SK-N-SH (cell line): ENCODE results near the gene SCO2. TPM values are rescaled to one million over a fixed set of nuclear protein-coding genes. Genes with fewer than 3 reads are reported as not detected.

Experiments used
- CTCF ChIA-PET: fragments of 300-600, 350-600 bp; formaldehyde crosslinking; extraction: SDS; loops from one replicate; lab custom pipeline; 2021; lab: Yijun Ruan, JAX
- POLR2A ChIA-PET: fragments of 350-600 bp; sonication (Branson Sonifier 250); formaldehyde crosslinking; extraction: SDS; loops from one replicate; lab custom pipeline; 2020; ENCODE audit warnings: antibody characterized with exemption, inconsistent platforms; lab: Yijun Ruan, JAX
- DNase-seq: peaks from one replicate; pipeline ENCODE4 v3.0.0; 2012
- H2AFZ ChIP-seq: fragments of 200-600 bp; sonication (generic); 2 replicates; pipeline ENCODE4 v1.8.1; 2016; ENCODE audit warnings: antibody characterized with exemption, mild to moderate bottlenecking, low read depth
- H3F3A ChIP-seq: fragments of 200-600 bp; sonication (generic); replicated peaks from 2 replicates; pipeline ENCODE3; 2016; ENCODE audit warnings: antibody characterized with exemption, mild to moderate bottlenecking; ENCODE audit not compliant: insufficient read depth
- H3K27ac ChIP-seq, 2 experiments: fragments of 200-500 bp in 1 of 2; fragments of 200-600 bp in 1 of 2; sonication (Bioruptor generic) in 1 of 2; sonication (generic), shearing (Covaris generic) in 1 of 2; 2 replicates each; pipeline versions ENCODE4 v1.5.1 to v1.6.1; 2014 to 2016; ENCODE audit warnings: low read depth in 2 of 2, inconsistent platforms in 1 of 2, low read length in 1 of 2, mild to moderate bottlenecking in 1 of 2, mixed read lengths in 1 of 2
- H3K27me3 ChIP-seq: fragments of 200-600 bp; sonication (generic), shearing (Covaris generic); 2 replicates; pipeline ENCODE4 v1.6.1; 2016; ENCODE audit warnings: mixed run types; ENCODE audit not compliant: insufficient read depth
- H3K36me3 ChIP-seq, 2 experiments: fragments of 200-500 bp in 1 of 2; fragments of 200-600 bp in 1 of 2; sonication (Bioruptor generic) in 1 of 2; sonication (generic) in 1 of 2; replicated peaks in 1 of 2; 2 replicates each; pipeline versions ENCODE3 to v1.5.1; 2014 to 2016; ENCODE audit warnings: low read length in 1 of 2, mild to moderate bottlenecking in 1 of 2; ENCODE audit not compliant: insufficient read depth in 2 of 2, control insufficient read depth in 1 of 2
- H3K4me1 ChIP-seq, 2 experiments: fragments of 200-500 bp in 1 of 2; fragments of 200-600 bp in 1 of 2; sonication (Bioruptor generic) in 1 of 2; sonication (generic), shearing (Covaris generic) in 1 of 2; 2 replicates each; pipeline versions ENCODE4 v1.5.1 to v1.6.1; 2014 to 2016; ENCODE audit warnings: low read depth in 1 of 2, low read length in 1 of 2, mixed run types in 1 of 2; ENCODE audit not compliant: insufficient read depth in 2 of 2, control insufficient read depth in 1 of 2
- H3K4me2 ChIP-seq: fragments of 200-600 bp; sonication (generic), shearing (Covaris generic); 2 replicates; pipeline ENCODE4 v1.6.1; 2017; ENCODE audit warnings: mixed run types
- H3K4me3 ChIP-seq, 2 experiments: fragments of 200-500 bp in 1 of 2; fragments of 200-600 bp in 1 of 2; sonication (Bioruptor generic) in 1 of 2; sonication (generic), shearing (Covaris generic) in 1 of 2; 2 replicates each; pipeline versions ENCODE4 v1.5.1 to v1.8.1; 2014 to 2016; ENCODE audit warnings: low read depth in 2 of 2, inconsistent platforms in 1 of 2, low read length in 1 of 2, mild to moderate bottlenecking in 1 of 2, mixed read lengths in 1 of 2, moderate library complexity in 1 of 2
- H3K79me2 ChIP-seq: fragments of 200-600 bp; sonication (generic); 2 replicates; pipeline ENCODE4 v1.8.1; 2017; ENCODE audit warnings: mild to moderate bottlenecking; ENCODE audit not compliant: insufficient read depth
- H3K9ac ChIP-seq: fragments of 200-600 bp; sonication (generic); 2 replicates; pipeline ENCODE4 v1.6.1; 2017; ENCODE audit warnings: mixed run types
- H3K9me2 ChIP-seq: fragments of 200-600 bp; sonication (generic); 2 replicates; pipeline ENCODE4 v1.6.1; 2017; ENCODE audit warnings: mixed run types
- H3K9me3 ChIP-seq: fragments of 200-600 bp; sonication (generic); 2 replicates; pipeline ENCODE4 v1.6.1; 2017; ENCODE audit warnings: mixed run types, mild to moderate bottlenecking, moderate library complexity
- H4K20me1 ChIP-seq: fragments of 200-600 bp; sonication (generic); 2 replicates; pipeline ENCODE4 v1.6.1; 2017; ENCODE audit warnings: mild to moderate bottlenecking, mixed run types; ENCODE audit not compliant: insufficient read depth
- ELF1 ChIP-seq: IDR thresholded peaks from 2 replicates; pipeline ENCODE4 v1.4.0; 2012
- EP300 ChIP-seq, 2 experiments: IDR thresholded peaks; 2 replicates each; pipeline versions ENCODE4 v1.4.0 to v1.6.1; 2012; ENCODE audit warnings: borderline replicate concordance in 1 of 2, low read depth in 1 of 2, low read length in 1 of 2
- EZH2phosphoT487 ChIP-seq: fragments of 200-600 bp; sonication (generic); IDR thresholded peaks from 2 replicates; pipeline ENCODE4 v1.6.1; 2017; ENCODE audit warnings: low read depth, mixed run types, mild to moderate bottlenecking, antibody characterized with exemption, moderate library complexity, borderline replicate concordance
- FOSL2 ChIP-seq: IDR thresholded peaks from 2 replicates; pipeline ENCODE4 v1.4.0; 2012; ENCODE audit warnings: low read depth, mild to moderate bottlenecking, moderate library complexity, borderline replicate concordance
- FOXM1 ChIP-seq: IDR thresholded peaks from 2 replicates; pipeline ENCODE4 v1.4.0; 2012; ENCODE audit warnings: low read depth, mild to moderate bottlenecking
- MEF2A ChIP-seq: IDR thresholded peaks from 2 replicates; pipeline ENCODE4 v1.4.0; 2012; ENCODE audit warnings: low read depth, borderline replicate concordance
- POLR2AphosphoS5 ChIP-seq: IDR thresholded peaks from 2 replicates; pipeline ENCODE4 v1.6.1; 2012; ENCODE audit warnings: low read depth, low read length
- RAD21 ChIP-seq: IDR thresholded peaks from 2 replicates; pipeline ENCODE4 v1.6.1; 2012; ENCODE audit warnings: mild to moderate bottlenecking, low read length
- RXRA ChIP-seq: IDR thresholded peaks from 2 replicates; pipeline ENCODE4 v1.4.0; 2012; ENCODE audit warnings: low read depth, mild to moderate bottlenecking, borderline replicate concordance
- TAF1 ChIP-seq: IDR thresholded peaks from 2 replicates; pipeline ENCODE4 v1.6.1; 2012; ENCODE audit warnings: low read depth, mild to moderate bottlenecking, low read length, moderate library complexity, borderline replicate concordance
- TCF12 ChIP-seq: IDR thresholded peaks from 2 replicates; pipeline ENCODE4 v1.4.0; 2012
- YY1 ChIP-seq: IDR thresholded peaks from 2 replicates; pipeline ENCODE4 v1.4.0; 2012; ENCODE audit warnings: low read depth, mild to moderate bottlenecking
- WGBS: methylation state at CpG from one replicate; pipeline ENCODE4 v1.1.6; 2017; ENCODE audit warnings: low lambda C conversion rate; 5-methylcytosine and 5-hydroxymethylcytosine counted together
- polyA plus RNA-seq, 3 experiments: library from polyadenylated mRNA; depleted of rRNA; stranded (reverse); fragments of >200 nt; gene quantifications; 2 replicates each; pipeline ENCODE4 v1.2.3, GENCODE V29; 2012
- TF ChIP-seq, protein P1 (sequence below): IDR thresholded peaks from 2 replicates; pipeline ENCODE4 v1.4.0; 2012; ENCODE audit warnings: low read depth, borderline replicate concordance
- TF ChIP-seq, protein P2 (sequence below): fragments of 150-350 bp; IDR thresholded peaks from 2 replicates; pipeline ENCODE4 v1.6.1; 2017; ENCODE audit warnings: antibody characterized with exemption, low read length, low read depth, borderline replicate concordance

The SCO2 gene
- polyA plus RNA-seq, 1 of the 3 experiments (the other 2 are of a cell fraction): 4.0 TPM

DNA sequence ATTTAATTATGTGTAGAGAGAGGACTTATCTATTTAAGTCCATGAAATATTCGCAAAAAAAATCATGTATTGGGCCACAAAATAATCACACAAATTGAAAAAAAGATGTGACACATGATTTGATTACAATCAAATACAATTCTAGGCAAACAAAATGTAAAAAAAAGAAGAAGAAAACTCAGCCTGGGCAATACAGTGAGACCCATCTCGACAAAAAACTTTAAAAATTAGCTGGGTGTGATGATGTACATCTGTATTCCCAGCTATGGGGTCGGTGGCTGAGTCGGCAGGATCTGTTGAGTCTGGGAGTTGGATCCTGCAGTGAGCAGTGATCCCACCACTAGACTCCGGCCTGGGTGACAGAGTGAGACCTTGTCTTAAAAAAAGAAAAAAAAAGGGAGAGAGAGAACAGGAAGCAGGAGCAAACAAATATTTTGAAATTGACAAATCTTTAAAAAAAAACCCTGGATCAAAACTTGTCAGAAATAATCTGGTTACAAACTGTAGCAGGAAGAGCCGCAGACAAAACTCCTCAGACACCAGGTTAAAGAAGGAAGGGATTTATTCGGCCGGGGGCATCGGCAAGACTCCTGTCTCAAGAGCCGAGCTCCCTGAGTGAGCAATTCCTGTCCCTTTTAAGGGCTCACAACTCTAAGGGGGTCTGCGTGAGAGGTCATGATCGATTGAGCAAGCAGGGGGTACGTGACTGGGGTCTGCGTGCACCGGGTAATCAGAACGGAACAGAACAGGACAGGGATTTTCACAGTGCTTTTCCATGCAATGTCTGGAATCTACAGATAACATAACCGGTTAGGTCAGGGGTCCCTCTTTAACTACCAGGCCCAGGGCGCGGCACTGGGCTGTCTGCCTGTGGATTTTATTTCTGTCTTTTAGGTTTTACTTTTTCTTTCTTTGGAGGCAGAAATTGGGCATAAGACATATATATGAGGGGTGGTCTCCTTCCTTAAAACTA lies 7.7 kb upstream of the SCO2 start:
- POLR2A ChIA-PET: interaction anchor here (1.0 to 1.2 kb wide), 2 partner anchors 23 to 30 kb away, joined by 3 to 8 read pairs; partner anchors contain the start of gene SYCE3
- Histone ChIP-seq H4K20me1 (no peaks in the 10 kb centered on the region), H3K4me1 (peaks cover 0 to 9% of the 10 kb centered on the region in 2 experiments; a peak in 1 of 4 replicates), H3K9me2 (no peaks in the 10 kb centered on the region), H3K27me3 (no peaks in the 10 kb centered on the region), H3K27ac (no peak overlapping the region), H3K4me2 (no peak overlapping the region), H3K4me3 (no peak overlapping the region; a peak in 1 of 4 replicates), H3K9ac (no peak overlapping the region), H3F3A (peaks cover 6% of the 10 kb centered on the region), H3K36me3 (no peaks in the 10 kb centered on the region), H3K9me3 (no peaks in the 10 kb centered on the region), H3K79me2 (no peaks in the 10 kb centered on the region), H2AFZ (no peak overlapping the region)
- TF ChIP-seq FOSL2 (no peak), ELF1 (no peak), EZH2phosphoT487 (no peak), TCF12 (no peak), EP300 (IDR thresholded peaks at IDR 0.05; ENCODE audit: borderline replicate concordance in 1 of 2, low read depth in 1 of 2, low read length in 1 of 2) (no peak), RAD21 (no peak), POLR2AphosphoS5 (no peak), TAF1 (no peak), MEF2A (no peak), RXRA (no peak), FOXM1 (no peak), YY1 (no peak)
- TF ChIP-seq, protein P1, sequence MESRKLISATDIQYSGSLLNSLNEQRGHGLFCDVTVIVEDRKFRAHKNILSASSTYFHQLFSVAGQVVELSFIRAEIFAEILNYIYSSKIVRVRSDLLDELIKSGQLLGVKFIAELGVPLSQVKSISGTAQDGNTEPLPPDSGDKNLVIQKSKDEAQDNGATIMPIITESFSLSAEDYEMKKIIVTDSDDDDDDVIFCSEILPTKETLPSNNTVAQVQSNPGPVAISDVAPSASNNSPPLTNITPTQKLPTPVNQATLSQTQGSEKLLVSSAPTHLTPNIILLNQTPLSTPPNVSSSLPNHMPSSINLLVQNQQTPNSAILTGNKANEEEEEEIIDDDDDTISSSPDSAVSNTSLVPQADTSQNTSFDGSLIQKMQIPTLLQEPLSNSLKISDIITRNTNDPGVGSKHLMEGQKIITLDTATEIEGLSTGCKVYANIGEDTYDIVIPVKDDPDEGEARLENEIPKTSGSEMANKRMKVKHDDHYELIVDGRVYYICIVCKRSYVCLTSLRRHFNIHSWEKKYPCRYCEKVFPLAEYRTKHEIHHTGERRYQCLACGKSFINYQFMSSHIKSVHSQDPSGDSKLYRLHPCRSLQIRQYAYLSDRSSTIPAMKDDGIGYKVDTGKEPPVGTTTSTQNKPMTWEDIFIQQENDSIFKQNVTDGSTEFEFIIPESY: no peak
- TF ChIP-seq, protein P2, sequence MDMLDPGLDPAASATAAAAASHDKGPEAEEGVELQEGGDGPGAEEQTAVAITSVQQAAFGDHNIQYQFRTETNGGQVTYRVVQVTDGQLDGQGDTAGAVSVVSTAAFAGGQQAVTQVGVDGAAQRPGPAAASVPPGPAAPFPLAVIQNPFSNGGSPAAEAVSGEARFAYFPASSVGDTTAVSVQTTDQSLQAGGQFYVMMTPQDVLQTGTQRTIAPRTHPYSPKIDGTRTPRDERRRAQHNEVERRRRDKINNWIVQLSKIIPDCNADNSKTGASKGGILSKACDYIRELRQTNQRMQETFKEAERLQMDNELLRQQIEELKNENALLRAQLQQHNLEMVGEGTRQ: no peak
- WGBS: 93% methylated on average over 19 of the region's 19 CpGs
- no peak for DNase-seq
- CTCF ChIA-PET: interaction anchor here (1.5 kb wide), 1 partner anchor 30 kb away, joined by 12 read pairs; the partner anchor contains the start of gene SYCE3
